HL-60/S4 treated with retinoic acid at 250 ng/mL for 4 days and 3 days (cell line): ENCODE measurements around the gene TRIM28.
"Not testable (repeated sequence)": the region's sequence is repeated elsewhere in the genome, so short reads cannot be mapped to it uniquely, and the experiment has no call there.

ENCODE experiments used
- in situ Hi-C: fragments of 300-500 bp; cut with MboI; formaldehyde crosslinking; loops from 2 replicates; pipeline ENCODE4 v1.7.0; 2022; ENCODE audit warnings: low sequenced_read_pairs

The TRIM28 gene

GRCh38 chr19:58518256-58519086 is 25.4 kb upstream of the TRIM28 start:
- in situ Hi-C loops, result no loop called here

GRCh38 chr19:58519087-58519354 is 24.8 kb upstream of the TRIM28 start:
- in situ Hi-C loops, result no loop called here

- in situ Hi-C loops, result no loop called here
These were observed 24.3 kb upstream of the TRIM28 start, which contains the start of gene ZBTB45 for GRCh38 chr19:58519355-58520256. TSS of gene ZBTB45 (minus strand) at chr19:58519810. CDS start at chr19:58517673, 2,137 bp downstream.

- in situ Hi-C loops, result no loop called here
These were observed 23.6 kb upstream of the TRIM28 start for GRCh38 chr19:58520257-58520599.

- in situ Hi-C loops, result no loop called here
These were observed 22.2 kb upstream of the TRIM28 start for GRCh38 chr19:58521651-58522050.

- in situ Hi-C loops, result no loop called here
These were observed 21.2 kb upstream of the TRIM28 start for GRCh38 chr19:58522709-58523108.

GRCh38 chr19:58529405-58529804 is 14.5 kb upstream of the TRIM28 start:
- in situ Hi-C loops, result no loop called here

GRCh38 chr19:58531034-58531840 is 12.6 kb upstream of the TRIM28 start:
- in situ Hi-C loops, result no loop called here

- in situ Hi-C loops, result no loop called here
These were observed 8.0 kb upstream of the TRIM28 start for GRCh38 chr19:58535857-58536256.

- in situ Hi-C loops, result no loop called here
These were observed 6.7 kb upstream of the TRIM28 start for GRCh38 chr19:58536852-58537798.

- in situ Hi-C loops, result no loop called here
These were observed 5.4 kb upstream of the TRIM28 start for GRCh38 chr19:58538257-58539168.

- in situ Hi-C loops, result not testable (repeated sequence)
These were observed 4.7 kb upstream of the TRIM28 start for GRCh38 chr19:58539169-58539559.

- in situ Hi-C loops, result not testable (repeated sequence)
These were observed 1.1 kb upstream of the TRIM28 start for GRCh38 chr19:58542641-58543372.

GRCh38 chr19:58544591-58545285 is 874 bp downstream of the TRIM28 start:
- in situ Hi-C loops, result no loop called here

GRCh38 chr19:58545286-58546018 is 1.6 kb downstream of the TRIM28 start:
- in situ Hi-C loops, result no loop called here

GRCh38 chr19:58546019-58546530 is 2.2 kb downstream of the TRIM28 start:
- in situ Hi-C loops, result no loop called here
